ENCODE results near the gene CLBA1. TPM values are rescaled to one million over a fixed set of nuclear protein-coding genes. Genes with fewer than 3 reads are reported as not detected.

CLBA1 gene
- total and polyA plus RNA-seq, 9 of the 15 experiments (the other 6 are each of a cell fraction or from before 2014, with no cell fraction given) = 0.04 to 3.9 (median 2.6) TPM

GRCh38 chr14:105023144-105023543, 37.6 kb downstream of the CLBA1 start:
- H3K4me1 ChIP-seq (replicated peaks in 1 of 2; ENCODE audit: control insufficient read depth in 2 of 2, insufficient read depth in 2 of 2, low read length in 2 of 2) = peaks cover 11 to 25% of the 10 kb centered on the region in 2 experiments
- no peaks in the 10 kb centered on the region for H3K9me3 ChIP-seq (replicated peaks; ENCODE audit: control insufficient read depth, insufficient read depth, low read depth, low read length)
- in situ Hi-C loops (cut with MboI) (no loop called here), intact Hi-C loops (cut with micrococcal nuclease) (no loop called here)
- no peak overlapping the region for H3K4me2 ChIP-seq (ENCODE audit: insufficient read depth, low read length)
- CTCF ChIA-PET (ENCODE audit: low intra/inter-chr PET ratio) = no interaction called here
- H3K79me2 ChIP-seq (ENCODE audit: control insufficient read depth, insufficient read depth, low read length) = peaks cover 39% of the 10 kb centered on the region
- ATAC-seq = no peak
- WGBS (ENCODE audit: insufficient coverage, low coverage, missing lambda C conversion rate) = 67% methylated on average over 10 of the region's 11 CpGs
- POLR2A ChIA-PET = interaction anchor here (0.8 kb wide), 1 partner anchor 11 kb away, joined by 3 read pairs; no protein-coding TSS in a partner anchor
- H3K27ac ChIP-seq (ENCODE audit: extremely low read depth, low read depth, low read length) = no peak overlapping the region
- H3K9me1 ChIP-seq (ENCODE audit: control insufficient read depth, insufficient read depth, low read length) = peaks cover 4% of the 10 kb centered on the region
- H3K27me3 ChIP-seq (ENCODE audit: control insufficient read depth in 2 of 2, insufficient read depth in 2 of 2, low read length in 2 of 2) = no peaks in the 10 kb centered on the region
- H4K20me1 ChIP-seq (replicated peaks; ENCODE audit: control insufficient read depth, insufficient read depth, low read length) = peaks cover 8% of the 10 kb centered on the region; the same call in 1 of the 2 replicates
- H3K36me3 ChIP-seq (ENCODE audit: control insufficient read depth, insufficient read depth, low read length) = peaks cover 9% of the 10 kb centered on the region; the same call in 2 of the 3 replicates
- no peak overlapping the region for H2AFZ ChIP-seq (ENCODE audit: low read depth, low read length)
- H3K4me3 ChIP-seq = no peak overlapping the region
- BruUV-seq (replicated peaks) = no TSS peak
- no peak for FAIRE-seq
- H3K9ac ChIP-seq (ENCODE audit: insufficient read depth in 1 of 2, low read depth in 2 of 2, low read length in 2 of 2) = no peak overlapping the region
- TF ChIP-seq TAF9B (IDR thresholded peaks at IDR 0.05; ENCODE audit: partially characterized antibody) = no peak
- no peak for TF ChIP-seq RBM22 (IDR thresholded peaks at IDR 0.05; ENCODE audit: low read depth, low read length, poor library complexity, severe bottlenecking)
- no peak for TF ChIP-seq DACH1 (IDR thresholded peaks at IDR 0.05; ENCODE audit: partially characterized antibody)
- TF ChIP-seq ZNF311 (CRISPR knock-in tag; IDR thresholded peaks at IDR 0.05) = no peak
- no peak for TF ChIP-seq SMAD4 (CRISPR knock-in tag; conservative IDR thresholded peaks at IDR 0.05)
- no peak for TF ChIP-seq RFX5 (IDR thresholded peaks at IDR 0.05; ENCODE audit: low read depth, low read length)
- no peak for TF ChIP-seq FOSL1 (tag; conservative IDR thresholded peaks at IDR 0.05)
- DNase-seq (ENCODE audit: extremely low read depth in 1 of 4, low spot score in 3 of 4) = no peak

Measured in K562 (cell line).